ENCODE measurements around the gene LEO1.

The LEO1 gene

GRCh38 chr15:51971375-51972133, at the start of gene LEO1:
Gene LEO1 (minus strand): TSS chr15:51971778. CDS start chr15:51971745, 33 bp downstream.
- FAIRE-seq: peak; percentile 98
- peak; percentile 89 for DNase-seq (ENCODE audit: extremely low spot score, insufficient read length, low read depth)

GRCh38 chr15:52021128-52021671, 49.6 kb upstream of the LEO1 start:
- no peak for DNase-seq (ENCODE audit: extremely low spot score, insufficient read length, low read depth)
- FAIRE-seq: peak; percentile 59

GRCh38 chr15:52020221-52021085, 48.9 kb upstream of the LEO1 start:
- DNase-seq (ENCODE audit: extremely low spot score, insufficient read length, low read depth): no peak
- peak; percentile 31 for FAIRE-seq

- peak; percentile 47 for DNase-seq (ENCODE audit: extremely low spot score, insufficient read length, low read depth)
These were observed 48.0 kb upstream of the LEO1 start for GRCh38 chr15:52019394-52020220.

GRCh38 chr15:52018693-52019393, 47.3 kb upstream of the LEO1 start, which contains the start of gene MAPK6:
Gene MAPK6 (plus strand): TSS chr15:52019219. CDS start chr15:52046461, 27,242 bp downstream.
- DNase-seq (ENCODE audit: extremely low spot score, insufficient read length, low read depth) (peak; percentile 96), FAIRE-seq (peak; percentile 80)

More at GRCh38 chr15:52019394-52020220, 48.0 kb upstream of the LEO1 start:
- FAIRE-seq: peak; percentile 35

GRCh38 chr15:52018244-52018643, 46.7 kb upstream of the LEO1 start:
- FAIRE-seq (no peak), DNase-seq (ENCODE audit: extremely low spot score, insufficient read length, low read depth) (no peak)

- DNase-seq (ENCODE audit: extremely low spot score, insufficient read length, low read depth) (no peak), FAIRE-seq (no peak)
These were observed 44.7 kb upstream of the LEO1 start for GRCh38 chr15:52016316-52016715.

- FAIRE-seq (no peak), DNase-seq (ENCODE audit: extremely low spot score, insufficient read length, low read depth) (no peak)
These were observed 43.0 kb upstream of the LEO1 start for GRCh38 chr15:52014616-52015015.

- DNase-seq (ENCODE audit: extremely low spot score, insufficient read length, low read depth) (no peak), FAIRE-seq (no peak)
These were observed 41.7 kb upstream of the LEO1 start for GRCh38 chr15:52013151-52013791.

GRCh38 chr15:52012210-52012609, 40.6 kb upstream of the LEO1 start:
- FAIRE-seq (no peak), DNase-seq (ENCODE audit: extremely low spot score, insufficient read length, low read depth) (no peak)

- DNase-seq (ENCODE audit: extremely low spot score, insufficient read length, low read depth) (no peak), FAIRE-seq (no peak)
These were observed 40.1 kb upstream of the LEO1 start for GRCh38 chr15:52011711-52012144.

GRCh38 chr15:52010633-52011595, 39.3 kb upstream of the LEO1 start:
- DNase-seq (ENCODE audit: extremely low spot score, insufficient read length, low read depth): no peak
- peak; percentile 36 for FAIRE-seq

- no peak for DNase-seq (ENCODE audit: extremely low spot score, insufficient read length, low read depth)
- peak; percentile 83 for FAIRE-seq
These were observed 37.3 kb upstream of the LEO1 start for GRCh38 chr15:52008698-52009434.

- FAIRE-seq (no peak), DNase-seq (ENCODE audit: extremely low spot score, insufficient read length, low read depth) (no peak)
These were observed 36.8 kb upstream of the LEO1 start for GRCh38 chr15:52008359-52008697.

GRCh38 chr15:52006702-52007340, 35.2 kb upstream of the LEO1 start:
- FAIRE-seq (no peak), DNase-seq (ENCODE audit: extremely low spot score, insufficient read length, low read depth) (no peak)
